Testis (tissue), 3 donors: ENCODE measurements around the gene TENT4A. TPM values are rescaled to one million over a fixed set of nuclear protein-coding genes. Genes with fewer than 3 reads are reported as not detected.

Experiments used
- DNase-seq: peaks from one replicate; pipeline ENCODE4 v3.0.0-alpha.2; 2019
- H3K27ac ChIP-seq, 2 donors: fragments of 200-600 bp; sonication (generic); one replicate each; pipeline ENCODE4 v1.5.1; 2019
- H3K27me3 ChIP-seq: fragments of 200-600 bp; sonication (generic); one replicate; pipeline ENCODE4 v1.5.1; 2019
- H3K36me3 ChIP-seq: fragments of 200-600 bp; sonication (generic); one replicate; pipeline ENCODE4 v1.5.1; 2017; ENCODE audit warnings: low read depth; ENCODE audit errors: missing control alignments
- H3K4me1 ChIP-seq: fragments of 200-600 bp; sonication (generic); one replicate; pipeline ENCODE4 v1.5.1; 2019
- H3K4me3 ChIP-seq, 2 donors: fragments of 200-600 bp; sonication (generic); one replicate each; pipeline ENCODE4 v1.5.1; 2017 to 2019
- H3K9me3 ChIP-seq: fragments of 200-600 bp; sonication (generic); one replicate; pipeline ENCODE4 v1.5.1; 2017
- POLR2A ChIP-seq: fragments of 450-650 bp; IDR thresholded peaks from one replicate; pipeline ENCODE4 v1.6.1; 2017; ENCODE audit warnings: antibody characterized with exemption, mild to moderate bottlenecking, moderate library complexity
- WGBS, 2 donors: methylation state at CpG; one replicate each; pipeline ENCODE4 v1.1.5; 2018; 5-methylcytosine and 5-hydroxymethylcytosine counted together
- intact Hi-C: fragments of 100-400 bp; cut with DNase I; formaldehyde crosslinking; loops from one replicate; pipeline ENCODE4 v1.15.1; 2023; ENCODE audit warnings: low total_unique reads
- polyA plus RNA-seq: library from polyadenylated mRNA; stranded (reverse); fragments of 350-450 nt; fragmentation: Illumina TruSeq; extraction: RNeasy Lipid Tissue Mini Kit (QIAGEN cat#74804); gene quantifications from one replicate; pipeline ENCODE4 v1.2.3, GENCODE V29; 2014; ENCODE audit warnings: low read depth, low replicate concordance; ENCODE audit not compliant: insufficient read depth
- total RNA-seq, 2 donors: library from RNA; depleted of rRNA; stranded (reverse); fragments of >200 nt; gene quantifications; one replicate each; pipeline ENCODE4 v1.2.3, GENCODE V29; 2016
- TF ChIP-seq, protein P1 (sequence below), 3 experiments: fragments of 450-650 bp in 2 of 3; fragments of 200-600 bp in 1 of 3; sonication (generic) in 1 of 3; IDR thresholded peaks; one replicate each; pipeline ENCODE4 v1.5.1; 2016 to 2019; ENCODE audit warnings: antibody characterized with exemption in 3 of 3, mild to moderate bottlenecking in 2 of 3, moderate library complexity in 1 of 3

The TENT4A gene
- total and polyA plus RNA-seq, 3 donors from 2014 or later = 23.1 to 51.3 (median 46.2) TPM

DNA sequence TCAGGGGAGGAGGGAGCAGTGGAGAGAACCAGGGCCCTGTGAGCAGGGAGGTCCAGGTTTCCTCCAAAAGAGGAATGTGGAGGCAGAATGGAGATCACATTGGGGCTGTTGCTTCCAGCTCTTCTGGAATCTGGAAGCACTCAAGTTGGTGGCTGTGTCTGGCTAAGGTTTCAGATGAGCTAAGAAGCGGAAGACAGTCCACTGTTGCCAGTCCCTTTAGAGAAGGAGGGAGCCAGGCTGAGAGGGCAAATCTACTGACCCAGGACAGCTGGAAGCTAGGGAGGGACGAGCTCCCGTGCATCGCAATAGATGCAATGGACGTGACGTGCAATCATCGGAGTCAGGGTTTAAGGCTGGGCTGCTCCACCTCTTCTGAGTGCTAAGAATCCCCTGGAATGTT, 71.2 kb downstream of the TENT4A start:
- Histone ChIP-seq H3K9me3 (no peaks in the 10 kb centered on the region), H3K27ac (no peak overlapping the region), H3K4me1 (peaks cover 11% of the 10 kb centered on the region), H3K4me3 (no peak overlapping the region), H3K36me3 (no peaks in the 10 kb centered on the region), H3K27me3 (no peaks in the 10 kb centered on the region)
- intact Hi-C loops = no loop called here
- DNase-seq = no peak
- no peak for TF ChIP-seq POLR2A
- TF ChIP-seq, protein P1, sequence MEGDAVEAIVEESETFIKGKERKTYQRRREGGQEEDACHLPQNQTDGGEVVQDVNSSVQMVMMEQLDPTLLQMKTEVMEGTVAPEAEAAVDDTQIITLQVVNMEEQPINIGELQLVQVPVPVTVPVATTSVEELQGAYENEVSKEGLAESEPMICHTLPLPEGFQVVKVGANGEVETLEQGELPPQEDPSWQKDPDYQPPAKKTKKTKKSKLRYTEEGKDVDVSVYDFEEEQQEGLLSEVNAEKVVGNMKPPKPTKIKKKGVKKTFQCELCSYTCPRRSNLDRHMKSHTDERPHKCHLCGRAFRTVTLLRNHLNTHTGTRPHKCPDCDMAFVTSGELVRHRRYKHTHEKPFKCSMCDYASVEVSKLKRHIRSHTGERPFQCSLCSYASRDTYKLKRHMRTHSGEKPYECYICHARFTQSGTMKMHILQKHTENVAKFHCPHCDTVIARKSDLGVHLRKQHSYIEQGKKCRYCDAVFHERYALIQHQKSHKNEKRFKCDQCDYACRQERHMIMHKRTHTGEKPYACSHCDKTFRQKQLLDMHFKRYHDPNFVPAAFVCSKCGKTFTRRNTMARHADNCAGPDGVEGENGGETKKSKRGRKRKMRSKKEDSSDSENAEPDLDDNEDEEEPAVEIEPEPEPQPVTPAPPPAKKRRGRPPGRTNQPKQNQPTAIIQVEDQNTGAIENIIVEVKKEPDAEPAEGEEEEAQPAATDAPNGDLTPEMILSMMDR (IDR thresholded peaks at IDR 0.05) = no peak
- WGBS, 2 donors = 93 to 95% methylated on average over 7 of the region's 7 CpGs

DNA sequence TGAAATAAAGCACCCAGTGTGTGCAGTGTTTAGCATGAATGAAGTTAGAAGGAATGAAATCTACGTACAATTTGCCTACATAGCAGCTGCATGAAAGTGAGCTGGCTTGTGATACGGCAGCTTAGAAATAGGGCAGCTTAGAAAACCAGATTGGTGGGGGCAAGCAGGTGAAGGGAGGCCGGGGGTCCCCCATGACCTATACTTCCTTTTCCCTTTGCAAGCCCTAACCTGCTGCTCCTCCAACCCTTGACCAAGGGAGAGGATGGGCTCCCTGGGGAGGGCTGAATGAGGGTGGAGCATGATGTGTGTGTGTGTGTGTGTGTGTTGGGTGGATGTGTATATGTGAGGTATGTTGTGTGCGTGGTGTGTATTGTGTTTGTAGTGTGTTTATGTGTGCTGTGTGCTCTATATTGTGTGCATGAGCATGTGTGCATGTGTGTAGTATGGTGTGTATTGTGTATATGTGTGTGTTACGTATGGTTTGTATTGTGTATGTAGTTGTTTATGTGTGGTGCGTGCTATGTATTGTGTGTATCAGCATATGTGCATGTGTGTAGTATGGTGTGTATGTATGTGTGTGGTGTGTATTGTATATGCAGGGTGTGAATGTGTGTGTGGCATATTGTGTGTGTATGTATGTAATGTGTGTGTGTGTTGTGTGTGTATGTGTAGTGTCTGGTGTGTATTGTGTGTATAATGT, 72.1 kb downstream of the TENT4A start:
- H3K27ac ChIP-seq = no peak overlapping the region
- H3K9me3 ChIP-seq = no peaks in the 10 kb centered on the region
- H3K27me3 ChIP-seq = no peaks in the 10 kb centered on the region
- intact Hi-C loops = no loop called here
- H3K36me3 ChIP-seq = no peaks in the 10 kb centered on the region
- TF ChIP-seq, protein P1 (IDR thresholded peaks at IDR 0.05) = no peak
- TF ChIP-seq POLR2A = no peak
- WGBS, 2 donors = 82 to 94% methylated on average over 6 of the region's 6 CpGs
- H3K4me1 ChIP-seq = peaks cover 18% of the 10 kb centered on the region
- DNase-seq = no peak
- H3K4me3 ChIP-seq = no peak overlapping the region

DNA sequence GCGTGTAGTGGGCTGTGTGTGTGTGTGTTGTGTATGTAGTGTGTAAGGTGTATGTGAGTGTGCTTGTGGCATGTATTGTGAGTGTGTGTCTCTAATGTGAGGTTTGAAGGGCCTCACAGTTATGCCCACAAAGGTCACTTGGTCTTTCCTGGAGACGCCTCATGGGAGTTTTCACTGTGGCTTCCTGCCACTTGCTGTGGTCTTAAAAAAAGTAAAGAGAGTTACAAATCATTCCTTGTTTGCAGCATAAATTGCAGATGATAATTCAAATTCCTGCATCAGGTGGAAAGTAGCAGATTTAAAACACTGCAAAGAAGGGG, 72.6 kb downstream of the TENT4A start:
- no peak for DNase-seq
- Histone ChIP-seq H3K4me3 (no peak overlapping the region), H3K27me3 (no peaks in the 10 kb centered on the region), H3K4me1 (peaks cover 18% of the 10 kb centered on the region), H3K36me3 (no peaks in the 10 kb centered on the region), H3K9me3 (no peaks in the 10 kb centered on the region), H3K27ac (no peak overlapping the region)
- 80 to 85% methylated on average over 2 of the region's 2 CpGs for WGBS, 2 donors
- intact Hi-C loops = no loop called here
- TF ChIP-seq POLR2A = no peak
- TF ChIP-seq, protein P1 (IDR thresholded peaks at IDR 0.05) = no peak

DNA sequence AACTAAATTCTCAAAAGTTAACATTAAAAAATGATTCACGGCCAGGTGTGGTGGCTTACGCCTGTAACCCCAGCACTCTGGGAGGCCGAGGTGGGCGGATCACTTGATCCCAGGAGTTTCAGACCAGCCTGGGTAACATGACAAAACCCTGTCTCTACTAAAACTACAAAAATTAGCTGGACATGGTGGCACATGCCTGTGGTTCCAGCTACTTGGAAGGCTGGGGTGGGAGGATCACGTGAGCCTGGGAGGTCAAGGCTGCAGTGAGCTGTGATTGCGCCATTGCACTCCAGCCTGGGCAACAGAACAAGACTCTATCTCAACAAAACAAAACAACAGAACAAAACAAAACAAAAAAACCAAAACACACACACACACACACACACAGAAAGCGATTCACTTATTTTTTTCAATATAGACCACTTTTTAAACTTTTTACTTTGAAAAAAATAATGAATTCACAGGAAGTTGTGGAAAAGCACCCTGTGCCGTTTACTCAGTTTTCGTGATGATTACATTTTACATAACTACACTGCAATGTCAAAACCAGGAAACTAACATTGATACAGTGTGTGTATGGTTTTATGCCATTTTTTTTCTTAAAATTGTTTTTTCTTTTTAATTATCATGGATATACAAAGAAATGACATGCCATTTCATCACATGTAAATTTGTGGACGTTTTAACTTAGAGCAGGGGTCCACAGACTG, 73.7 kb downstream of the TENT4A start:
- TF ChIP-seq, protein P1 (IDR thresholded peaks at IDR 0.05) = no peak
- TF ChIP-seq POLR2A = no peak
- peaks cover 18% of the 10 kb centered on the region for H3K4me1 ChIP-seq
- H3K27ac ChIP-seq = no peak overlapping the region
- intact Hi-C loops = no loop called here
- no peak overlapping the region for H3K4me3 ChIP-seq
- DNase-seq = peak; percentile 61
- no peaks in the 10 kb centered on the region for H3K36me3 ChIP-seq
- 72 to 73% methylated on average over 10 of the region's 10 CpGs for WGBS, 2 donors
- H3K27me3 ChIP-seq = no peaks in the 10 kb centered on the region
- no peaks in the 10 kb centered on the region for H3K9me3 ChIP-seq

DNA sequence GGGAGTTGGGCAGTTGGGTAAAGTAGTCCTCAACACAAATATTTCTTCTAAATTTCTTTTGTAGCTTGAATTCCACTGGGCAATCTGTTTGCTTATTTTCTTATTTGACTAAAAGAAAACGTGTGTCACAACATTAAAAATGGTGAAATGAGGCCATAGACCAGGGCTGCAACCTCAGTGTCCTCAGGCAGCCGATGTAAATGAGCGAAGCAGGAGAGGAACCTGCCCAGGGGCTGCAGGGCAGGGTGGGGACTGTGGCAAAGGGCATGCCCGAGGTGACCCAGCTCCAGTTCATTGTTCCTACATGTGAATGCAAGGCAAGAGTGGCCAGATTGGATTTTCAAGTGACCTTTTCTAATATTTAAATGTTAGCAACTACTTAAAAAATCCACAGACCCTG, 74.7 kb downstream of the TENT4A start:
- WGBS, 2 donors = 83 to 94% methylated on average over 4 of the region's 4 CpGs
- H3K4me1 ChIP-seq = peaks cover 18% of the 10 kb centered on the region
- DNase-seq = no peak
- intact Hi-C loops = no loop called here
- no peaks in the 10 kb centered on the region for H3K27me3 ChIP-seq
- TF ChIP-seq, protein P1 (IDR thresholded peaks at IDR 0.05) = no peak
- no peak for TF ChIP-seq POLR2A
- H3K27ac ChIP-seq = no peak overlapping the region
- H3K9me3 ChIP-seq = no peaks in the 10 kb centered on the region
- no peaks in the 10 kb centered on the region for H3K36me3 ChIP-seq
- H3K4me3 ChIP-seq = no peak overlapping the region
